HFF-Myc (cell line): ENCODE data around the gene POLR3E.
"Not testable (repeated sequence)": the region's sequence is repeated elsewhere in the genome, so short reads cannot be mapped to it uniquely, and the experiment has no call there.

Source experiments
- DNase-seq: peaks from one replicate; pipeline ENCODE4 v3.0.0-alpha.2; 2011; ENCODE audit warnings: low read depth; ENCODE audit errors: extremely low read depth
- H3K4me3 ChIP-seq: replicated peaks from 2 replicates; pipeline ENCODE4 v1.5.1; 2011; ENCODE audit warnings: low read depth, mild to moderate bottlenecking, control low read depth, low read length
- CTCF ChIP-seq: IDR thresholded peaks from 2 replicates; pipeline ENCODE4 v1.5.1; 2012; ENCODE audit warnings: mild to moderate bottlenecking, low read depth, low read length, control low read depth; ENCODE audit errors: missing control alignments

POLR3E gene

GRCh38 chr16:22364241-22364640, 67.0 kb downstream of the POLR3E start:
- no peak for TF ChIP-seq CTCF
- no peak overlapping the region for H3K4me3 ChIP-seq
- DNase-seq: no peak

- no peak overlapping the region for H3K4me3 ChIP-seq
- no peak for TF ChIP-seq CTCF
- DNase-seq: no peak
These were observed 69.2 kb downstream of the POLR3E start for GRCh38 chr16:22366371-22366770.

GRCh38 chr16:22366889-22367288, 69.7 kb downstream of the POLR3E start:
- no peak for TF ChIP-seq CTCF

GRCh38 chr16:22368200-22368826, 71.1 kb downstream of the POLR3E start:
- not testable (repeated sequence) for H3K4me3 ChIP-seq, DNase-seq

More at GRCh38 chr16:22366889-22367288, 69.7 kb downstream of the POLR3E start:
- H3K4me3 ChIP-seq: no peak overlapping the region
- no peak for DNase-seq

GRCh38 chr16:22369221-22369811, 72.1 kb downstream of the POLR3E start:
- no peak for DNase-seq
- no peak overlapping the region for H3K4me3 ChIP-seq
- TF ChIP-seq CTCF: no peak

GRCh38 chr16:22370038-22370820, 73.0 kb downstream of the POLR3E start:
- no peak for DNase-seq
- no peak for TF ChIP-seq CTCF
- no peak overlapping the region for H3K4me3 ChIP-seq
